Breast epithelium (tissue), 4 donors: ENCODE data around the gene SPARC. TPM values are rescaled to one million over a fixed set of nuclear protein-coding genes. Genes with fewer than 3 reads are reported as not detected.
"Not testable (repeated sequence)": the region's sequence is repeated elsewhere in the genome, so short reads cannot be mapped to it uniquely, and the experiment has no call there.

Experiments
- DNase-seq, 2 donors: peaks; one replicate each; pipeline ENCODE4 v3.0.0-alpha.2; 2019; ENCODE audit warnings: low spot score in 2 of 2
- H3K27ac ChIP-seq, 2 donors: fragments of 200-600 bp; sonication (generic) in 1 of 2; one replicate each; pipeline ENCODE4 v1.5.1; 2016 to 2019; ENCODE audit warnings: mild to moderate bottlenecking in 1 of 2
- H3K27me3 ChIP-seq, 2 donors: fragments of 200-600 bp; sonication (generic) in 1 of 2; one replicate each; pipeline versions ENCODE4 v1.5.1 to v1.6.0; 2017 to 2019; ENCODE audit warnings: control low read depth in 1 of 2, mild to moderate bottlenecking in 1 of 2
- H3K36me3 ChIP-seq: fragments of 200-600 bp; one replicate; pipeline ENCODE4 v1.5.1; 2019
- H3K4me1 ChIP-seq, 2 donors: fragments of 200-600 bp; sonication (generic); one replicate each; pipeline ENCODE4 v1.5.1; 2016 to 2019; ENCODE audit warnings: control low read depth in 1 of 2
- H3K4me3 ChIP-seq, 3 donors: fragments of 200-600 bp; sonication (generic); 1 replicate in 2 of 3; 2 replicates in 1 of 3; pipeline ENCODE4 v1.5.1; 2016 to 2019; ENCODE audit warnings: mild to moderate bottlenecking in 3 of 3, moderate library complexity in 2 of 3
- H3K9me3 ChIP-seq, 2 donors: fragments of 200-600 bp; sonication (generic) in 1 of 2; one replicate each; pipeline ENCODE4 v1.5.1; 2016 to 2019; ENCODE audit warnings: control low read depth in 1 of 2
- CTCF ChIP-seq, 3 donors: fragments of 450-650 bp; IDR thresholded peaks; one replicate each; pipeline ENCODE4 v1.5.1; 2016 to 2017; ENCODE audit warnings: antibody characterized with exemption in 3 of 3, mild to moderate bottlenecking in 3 of 3, moderate library complexity in 3 of 3
- POLR2A ChIP-seq: fragments of 450-650 bp; IDR thresholded peaks from one replicate; pipeline ENCODE4 v1.6.1; 2016; ENCODE audit warnings: antibody characterized with exemption, mild to moderate bottlenecking, moderate library complexity
- POLR2AphosphoS5 ChIP-seq, 3 donors: sonication (generic); formaldehyde crosslinking; IDR thresholded peaks; one replicate each; pipeline ENCODE4 v1.6.1; 2017; ENCODE audit warnings: antibody characterized with exemption in 3 of 3
- intact Hi-C: fragments of 100-400 bp; cut with DNase I; formaldehyde crosslinking; loops from one replicate; pipeline ENCODE4 v1.15.1; 2023; ENCODE audit warnings: low total_unique reads
- total RNA-seq, 3 donors: library from RNA; depleted of rRNA; stranded (reverse); fragments of >200 nt; gene quantifications; one replicate each; pipeline ENCODE4 v1.1.0, GENCODE V29; 2016

Gene SPARC
- total RNA-seq, 3 donors from 2014 or later, result 220 to 2,507 (median 295) TPM

DNA sequence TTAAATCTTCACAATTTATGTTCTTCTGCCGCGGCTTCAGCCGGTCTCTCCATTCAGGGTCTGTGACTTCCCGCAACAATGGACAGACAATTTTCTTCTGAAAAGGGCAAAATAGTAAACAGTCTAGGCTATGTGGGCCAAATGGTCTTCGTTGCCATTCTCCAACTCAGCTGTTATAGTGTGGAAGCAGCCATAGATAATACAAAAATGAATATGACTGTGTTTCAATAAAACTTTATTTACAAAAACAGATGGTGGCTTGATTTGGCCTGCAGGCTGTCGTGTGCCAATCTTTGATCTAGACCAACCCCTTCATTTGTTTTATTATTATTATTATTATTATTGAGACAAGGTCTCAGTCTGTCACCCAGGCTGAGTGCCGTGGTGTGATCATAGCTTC is 43.7 kb upstream of the SPARC start:
- TF ChIP-seq POLR2AphosphoS5 (IDR thresholded peaks at IDR 0.05) (no peak), CTCF (IDR thresholded peaks at IDR 0.05) (no peak), POLR2A (no peak)
- Histone ChIP-seq H3K27me3 (no peaks in the 10 kb centered on the region), H3K36me3 (no peaks in the 10 kb centered on the region), H3K4me3 (no peak overlapping the region), H3K27ac (no peak overlapping the region), H3K9me3 (peaks cover 4 to 13% of the 10 kb centered on the region in 2 donors), H3K4me1 (no peaks in the 10 kb centered on the region)
- DNase-seq, result no peak
- intact Hi-C loops, result no loop called here

DNA sequence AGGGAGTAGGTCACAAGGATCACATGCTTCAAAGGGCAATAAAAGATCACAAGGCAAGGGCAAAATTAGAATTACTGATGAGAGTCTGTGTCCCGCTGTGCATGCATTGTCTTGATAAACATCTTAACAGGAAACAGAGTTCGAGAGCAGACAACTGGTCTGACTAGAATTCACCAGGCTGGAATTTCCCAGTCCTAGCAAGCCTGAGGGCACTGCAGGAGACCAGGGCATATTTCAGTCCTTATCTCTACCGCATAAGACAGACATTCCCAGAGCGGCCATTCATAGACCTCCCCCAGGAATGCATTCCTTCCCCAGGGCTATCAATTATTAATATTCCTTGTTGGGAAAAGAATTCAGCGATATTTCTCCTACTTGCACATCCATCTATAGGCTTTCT is 42.9 kb upstream of the SPARC start:
- peaks cover 4 to 13% of the 10 kb centered on the region in 2 donors for H3K9me3 ChIP-seq
- H3K4me3 ChIP-seq, intact Hi-C loops: not testable (repeated sequence)

GRCh38 chr5:151724360-151724759 is 37.6 kb upstream of the SPARC start:
- Histone ChIP-seq H3K36me3 (no peaks in the 10 kb centered on the region), H3K27ac (no peak overlapping the region), H3K27me3 (no peaks in the 10 kb centered on the region), H3K4me3 (no peak overlapping the region), H3K9me3 (peaks cover 0 to 3% of the 10 kb centered on the region in 2 donors), H3K4me1 (no peaks in the 10 kb centered on the region)
- no peak for DNase-seq
- intact Hi-C loops, result no loop called here
- TF ChIP-seq CTCF (IDR thresholded peaks at IDR 0.05) (no peak), POLR2A (no peak), POLR2AphosphoS5 (IDR thresholded peaks at IDR 0.05) (no peak)

More for the DNA sequence above, 42.9 kb upstream of the SPARC start:
- H3K4me1 ChIP-seq, H3K27me3 ChIP-seq, H3K27ac ChIP-seq, H3K36me3 ChIP-seq, DNase-seq: not testable (repeated sequence)

DNA sequence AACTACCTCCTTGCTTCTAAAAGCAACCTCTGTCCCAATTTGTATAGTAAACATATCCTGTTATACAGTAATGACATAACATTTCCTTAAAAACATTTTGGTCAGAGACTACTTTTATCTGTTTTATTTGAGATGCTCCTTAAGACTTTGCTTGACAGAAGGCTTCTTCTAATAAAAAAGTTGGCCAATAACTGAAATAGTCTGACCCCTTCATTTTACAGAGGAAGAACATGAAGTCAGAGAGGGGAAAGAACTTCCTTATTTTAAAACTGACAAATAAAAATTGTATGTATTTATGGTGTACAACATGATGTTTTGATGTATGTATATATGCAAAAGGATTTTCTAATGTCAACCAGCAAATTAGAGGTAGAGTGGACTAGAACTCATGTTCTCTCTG is 35.8 kb upstream of the SPARC start:
- Histone ChIP-seq H3K9me3 (no peaks in the 10 kb centered on the region), H3K27ac (no peak overlapping the region), H3K4me1 (no peaks in the 10 kb centered on the region), H3K36me3 (no peaks in the 10 kb centered on the region), H3K4me3 (no peak overlapping the region), H3K27me3 (no peaks in the 10 kb centered on the region)
- no peak for TF ChIP-seq POLR2AphosphoS5 (IDR thresholded peaks at IDR 0.05)
- TF ChIP-seq CTCF (IDR thresholded peaks at IDR 0.05), result no peak
- TF ChIP-seq POLR2A, result no peak
- intact Hi-C loops, result no loop called here
- DNase-seq, result no peak

- no peaks in the 10 kb centered on the region for H3K4me1 ChIP-seq
- H3K27ac ChIP-seq, result peak overlapping the region in 1 of 2 donors; percentile 38
- H3K36me3 ChIP-seq, result no peaks in the 10 kb centered on the region
- H3K27me3 ChIP-seq, result no peaks in the 10 kb centered on the region
- H3K4me3 ChIP-seq, result no peak overlapping the region
- H3K9me3 ChIP-seq, result no peaks in the 10 kb centered on the region
- intact Hi-C loops, result no loop called here
- TF ChIP-seq POLR2A (no peak), CTCF (IDR thresholded peaks at IDR 0.05) (no peak), POLR2AphosphoS5 (IDR thresholded peaks at IDR 0.05) (no peak)
- DNase-seq, result no peak
These were observed 35.2 kb upstream of the SPARC start for GRCh38 chr5:151721812-151722391.
